Esophagus muscularis mucosa (tissue), 4 donors: ENCODE data around the gene CEP131. TPM values are rescaled to one million over a fixed set of nuclear protein-coding genes. Genes with fewer than 3 reads are reported as not detected.

Experiments used
- DNase-seq: peaks from one replicate; pipeline ENCODE4 v3.0.0-alpha.2; 2017; ENCODE audit errors: extremely low spot score
- H3K27ac ChIP-seq, 4 donors: fragments of 200-600 bp; sonication (generic); replicated peaks in 1 of 4; 1 replicate in 3 of 4; 2 replicates in 1 of 4; pipeline ENCODE4 v1.5.1; 2016 to 2019; ENCODE audit warnings: mild to moderate bottlenecking in 1 of 4
- H3K27me3 ChIP-seq, 4 donors: fragments of 200-600 bp; sonication (generic); one replicate each; pipeline versions ENCODE4 v1.5.1 to v1.6.0; 2016 to 2019
- H3K36me3 ChIP-seq, 4 donors: fragments of 200-600 bp; sonication (generic); one replicate each; pipeline ENCODE4 v1.5.1; 2016 to 2019
- H3K4me1 ChIP-seq, 4 donors: fragments of 200-600 bp; sonication (generic); one replicate each; pipeline ENCODE4 v1.5.1; 2016 to 2019
- H3K4me3 ChIP-seq, 4 donors: fragments of 200-600 bp; sonication (generic); 1 replicate in 2 of 4; 2 replicates in 2 of 4; pipeline ENCODE4 v1.5.1; 2016 to 2019; ENCODE audit warnings: mild to moderate bottlenecking in 4 of 4, moderate library complexity in 1 of 4
- H3K9me3 ChIP-seq, 4 donors: fragments of 200-600 bp; sonication (generic); 1 replicate in 3 of 4; 2 replicates in 1 of 4; pipeline ENCODE4 v1.5.1; 2016 to 2019
- EP300 ChIP-seq: sonication (generic); formaldehyde crosslinking; IDR thresholded peaks from one replicate; pipeline ENCODE4 v1.6.1; 2017; ENCODE audit warnings: antibody characterized with exemption
- POLR2A ChIP-seq: fragments of 450-650 bp; IDR thresholded peaks from one replicate; pipeline ENCODE4 v1.6.1; 2017; ENCODE audit warnings: antibody characterized with exemption, moderate library complexity, mild to moderate bottlenecking, low read depth
- POLR2AphosphoS5 ChIP-seq, 2 donors: sonication (generic); formaldehyde crosslinking; IDR thresholded peaks; one replicate each; pipeline ENCODE4 v1.6.1; 2017; ENCODE audit warnings: antibody characterized with exemption in 2 of 2
- WGBS: methylation state at CpG from one replicate; pipeline ENCODE4 v1.1.5; 2018; 5-methylcytosine and 5-hydroxymethylcytosine counted together
- intact Hi-C: fragments of 100-400 bp; cut with DNase I; formaldehyde crosslinking; loops from one replicate; pipeline ENCODE4 v1.15.1; 2023
- total RNA-seq, 4 donors: library from RNA; depleted of rRNA; stranded (reverse); fragments of >200 nt; gene quantifications; one replicate each; pipeline versions ENCODE4 v1.1.0 to v1.2.1, GENCODE V29; 2016
- TF ChIP-seq, protein P1 (sequence below), 3 experiments: fragments of 200-600 bp in 2 of 3; fragments of 450-650 bp in 1 of 3; sonication (generic) in 2 of 3; IDR thresholded peaks; one replicate each; pipeline ENCODE4 v1.5.1; 2017 to 2019; ENCODE audit warnings: antibody characterized with exemption in 3 of 3, mild to moderate bottlenecking in 2 of 3, moderate library complexity in 1 of 3

The CEP131 gene
- total RNA-seq, 4 donors from 2014 or later: 4.5 to 10.6 (median 8.9) TPM

DNA sequence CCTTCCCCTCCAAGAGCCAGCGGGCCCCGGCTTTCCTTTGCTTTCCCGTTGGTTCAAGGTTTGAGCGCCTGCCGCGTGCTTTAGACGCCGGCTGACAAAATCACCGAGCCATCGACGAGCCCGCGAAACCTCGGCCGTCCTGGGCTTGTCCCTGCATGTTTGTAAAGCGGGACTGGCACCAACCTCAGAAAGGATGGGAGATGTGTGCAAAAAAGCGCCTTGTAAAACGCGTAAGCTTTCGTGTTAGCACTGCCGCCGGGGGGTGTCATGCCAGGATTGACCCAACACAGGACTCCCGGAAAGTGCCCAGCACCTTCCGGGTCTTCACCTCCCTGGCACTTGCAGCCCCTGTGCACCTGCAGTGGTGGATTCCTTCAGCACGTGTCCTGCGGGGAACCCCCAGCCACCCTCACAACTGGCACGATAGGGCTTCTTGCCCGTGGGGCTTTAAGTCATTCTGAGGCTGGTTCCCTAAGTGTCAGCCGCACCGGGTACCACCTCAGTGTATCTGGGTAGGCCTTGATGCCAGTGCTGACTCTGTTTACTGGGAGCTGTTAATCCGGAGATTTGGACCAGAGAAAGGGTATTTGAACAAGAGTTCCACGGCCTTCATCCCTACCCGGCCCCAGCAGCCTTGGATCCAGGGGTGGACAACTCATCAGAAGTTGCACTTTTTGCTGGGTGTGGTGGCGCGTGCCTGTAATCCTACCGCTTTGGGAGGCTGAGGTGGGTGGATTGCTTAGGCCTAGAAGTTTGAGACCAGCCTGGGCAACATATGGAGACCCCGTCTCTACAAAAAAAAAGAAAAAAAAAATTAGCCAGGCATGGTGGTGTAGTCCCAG is 17.2 kb upstream of the CEP131 start:
- 24% methylated on average over 22 of the region's 37 CpGs for WGBS
- TF ChIP-seq, protein P1, sequence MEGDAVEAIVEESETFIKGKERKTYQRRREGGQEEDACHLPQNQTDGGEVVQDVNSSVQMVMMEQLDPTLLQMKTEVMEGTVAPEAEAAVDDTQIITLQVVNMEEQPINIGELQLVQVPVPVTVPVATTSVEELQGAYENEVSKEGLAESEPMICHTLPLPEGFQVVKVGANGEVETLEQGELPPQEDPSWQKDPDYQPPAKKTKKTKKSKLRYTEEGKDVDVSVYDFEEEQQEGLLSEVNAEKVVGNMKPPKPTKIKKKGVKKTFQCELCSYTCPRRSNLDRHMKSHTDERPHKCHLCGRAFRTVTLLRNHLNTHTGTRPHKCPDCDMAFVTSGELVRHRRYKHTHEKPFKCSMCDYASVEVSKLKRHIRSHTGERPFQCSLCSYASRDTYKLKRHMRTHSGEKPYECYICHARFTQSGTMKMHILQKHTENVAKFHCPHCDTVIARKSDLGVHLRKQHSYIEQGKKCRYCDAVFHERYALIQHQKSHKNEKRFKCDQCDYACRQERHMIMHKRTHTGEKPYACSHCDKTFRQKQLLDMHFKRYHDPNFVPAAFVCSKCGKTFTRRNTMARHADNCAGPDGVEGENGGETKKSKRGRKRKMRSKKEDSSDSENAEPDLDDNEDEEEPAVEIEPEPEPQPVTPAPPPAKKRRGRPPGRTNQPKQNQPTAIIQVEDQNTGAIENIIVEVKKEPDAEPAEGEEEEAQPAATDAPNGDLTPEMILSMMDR (IDR thresholded peaks at IDR 0.05): no peak
- no peak for TF ChIP-seq POLR2AphosphoS5 (IDR thresholded peaks at IDR 0.05)
- TF ChIP-seq POLR2A: no peak
- no peak for TF ChIP-seq EP300
- DNase-seq: no peak
- Histone ChIP-seq H3K9me3 (no peaks in the 10 kb centered on the region), H3K27me3 (no peaks in the 10 kb centered on the region), H3K4me1 (peaks cover 18 to 64% (median 53%) of the 10 kb centered on the region in 4 donors), H3K27ac (peak overlapping the region; percentile 79 to 94 (median 84)), H3K4me3 (peak overlapping the region; percentile 75 to 99 (median 91)), H3K36me3 (peaks cover 0 to 36% (median 21%) of the 10 kb centered on the region in 4 donors)
- intact Hi-C loops: no loop called here

DNA sequence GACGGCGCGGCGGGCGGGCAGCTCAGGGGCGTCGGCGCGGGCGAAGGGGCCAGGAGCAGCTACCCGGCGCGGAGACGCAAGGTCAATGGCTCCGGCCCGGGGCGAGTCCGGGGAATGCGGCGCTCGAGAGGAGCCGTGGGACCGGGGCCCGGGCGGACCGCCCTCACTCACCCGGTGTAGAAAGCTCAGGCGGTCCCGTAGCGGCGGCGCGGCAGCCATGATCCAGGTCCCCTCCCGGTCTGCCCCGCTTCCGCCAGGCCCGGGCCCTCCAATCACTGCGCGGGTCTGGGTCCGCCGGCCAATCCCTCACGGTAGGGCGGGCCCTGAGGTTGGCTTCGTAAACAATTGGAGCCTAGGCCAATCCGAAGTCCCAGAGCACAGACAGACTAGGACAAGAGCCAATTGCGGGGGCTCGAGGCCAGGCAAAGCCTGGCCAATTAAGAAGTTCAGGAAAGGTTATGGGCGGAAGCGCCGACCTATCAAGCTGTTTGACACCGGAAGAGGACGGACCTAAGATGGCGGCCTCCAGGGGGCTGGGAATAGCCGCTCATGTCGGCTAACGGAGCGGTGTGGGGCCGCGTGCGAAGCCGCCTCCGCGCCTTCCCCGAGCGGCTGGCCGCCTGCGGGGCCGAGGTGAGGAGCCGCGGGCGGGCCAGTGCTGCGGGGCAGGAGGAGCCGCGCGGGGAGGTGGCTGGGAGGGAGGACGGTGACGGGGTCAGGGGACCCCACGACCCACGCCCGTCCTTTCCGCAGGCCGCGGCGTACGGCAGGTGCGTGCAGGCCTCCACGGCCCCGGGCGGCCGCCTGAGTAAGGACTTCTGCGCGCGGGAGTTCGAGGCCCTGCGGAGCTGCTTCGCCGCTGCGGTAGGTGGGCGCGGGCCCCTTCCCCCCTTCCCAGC is 16.3 kb upstream of the CEP131 start, which contains the start of the genes NDUFAF8 and TEPSIN:
NDUFAF8 (plus strand) TSS at position 504 of the 899 bp plus-strand sequence; CDS start at position 550, 46 bp downstream.
TEPSIN (minus strand) TSS at position 241 of the 899 bp plus-strand sequence; CDS start at position 219, 22 bp downstream.
- Histone ChIP-seq H3K27ac (peak within 1 kb of the TSS; percentile 79 to 94 (median 84)), H3K27me3 (no peaks in the 10 kb centered on the region), H3K4me3 (peak within 1 kb of the TSS; percentile 75 to 99 (median 91)), H3K9me3 (no peaks in the 10 kb centered on the region), H3K36me3 (peaks cover 0 to 42% (median 23%) of the 10 kb centered on the region in 4 donors), H3K4me1 (peaks cover 18 to 64% (median 53%) of the 10 kb centered on the region in 4 donors)
- peak; percentile 83 to 93 for TF ChIP-seq POLR2AphosphoS5 (IDR thresholded peaks at IDR 0.05)
- TF ChIP-seq, protein P1 (IDR thresholded peaks at IDR 0.05): peak in 1 of 3 experiments; percentile 30
- peak; percentile 14 for TF ChIP-seq POLR2A
- TF ChIP-seq EP300: no peak
- DNase-seq: peak; percentile 99
- WGBS: under 1% methylated on average over 23 of the region's 100 CpGs
- intact Hi-C loops: no loop called here

DNA sequence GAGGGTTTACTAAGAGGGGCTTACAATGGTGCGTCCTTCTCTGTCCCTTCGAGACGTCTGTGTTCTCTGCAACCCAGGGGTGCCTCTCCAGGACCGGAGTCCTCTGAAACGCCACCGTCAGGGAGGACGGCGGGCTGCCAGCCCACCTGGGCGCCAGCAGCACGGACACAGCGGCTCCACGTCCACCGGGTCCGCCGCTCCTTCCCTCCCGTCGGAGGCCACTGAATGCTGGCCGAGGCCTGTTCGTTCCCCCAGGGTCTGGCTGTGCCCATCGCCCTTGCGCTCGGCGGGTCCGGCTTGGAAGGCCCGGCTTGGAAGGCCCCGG is 15.7 kb upstream of the CEP131 start:
- 7% methylated on average over 8 of the region's 26 CpGs for WGBS
- Histone ChIP-seq H3K27me3 (no peaks in the 10 kb centered on the region), H3K9me3 (no peaks in the 10 kb centered on the region), H3K4me3 (peak overlapping the region; percentile 75 to 99 (median 91)), H3K4me1 (peaks cover 18 to 64% (median 53%) of the 10 kb centered on the region in 4 donors), H3K36me3 (peaks cover 0 to 48% (median 30%) of the 10 kb centered on the region in 4 donors), H3K27ac (peak overlapping the region; percentile 40 to 94 (median 71))
- intact Hi-C loops: no loop called here
- DNase-seq: no peak
- TF ChIP-seq POLR2A: no peak
- TF ChIP-seq POLR2AphosphoS5 (IDR thresholded peaks at IDR 0.05): no peak
- no peak for TF ChIP-seq EP300
- TF ChIP-seq, protein P1 (IDR thresholded peaks at IDR 0.05): no peak

DNA sequence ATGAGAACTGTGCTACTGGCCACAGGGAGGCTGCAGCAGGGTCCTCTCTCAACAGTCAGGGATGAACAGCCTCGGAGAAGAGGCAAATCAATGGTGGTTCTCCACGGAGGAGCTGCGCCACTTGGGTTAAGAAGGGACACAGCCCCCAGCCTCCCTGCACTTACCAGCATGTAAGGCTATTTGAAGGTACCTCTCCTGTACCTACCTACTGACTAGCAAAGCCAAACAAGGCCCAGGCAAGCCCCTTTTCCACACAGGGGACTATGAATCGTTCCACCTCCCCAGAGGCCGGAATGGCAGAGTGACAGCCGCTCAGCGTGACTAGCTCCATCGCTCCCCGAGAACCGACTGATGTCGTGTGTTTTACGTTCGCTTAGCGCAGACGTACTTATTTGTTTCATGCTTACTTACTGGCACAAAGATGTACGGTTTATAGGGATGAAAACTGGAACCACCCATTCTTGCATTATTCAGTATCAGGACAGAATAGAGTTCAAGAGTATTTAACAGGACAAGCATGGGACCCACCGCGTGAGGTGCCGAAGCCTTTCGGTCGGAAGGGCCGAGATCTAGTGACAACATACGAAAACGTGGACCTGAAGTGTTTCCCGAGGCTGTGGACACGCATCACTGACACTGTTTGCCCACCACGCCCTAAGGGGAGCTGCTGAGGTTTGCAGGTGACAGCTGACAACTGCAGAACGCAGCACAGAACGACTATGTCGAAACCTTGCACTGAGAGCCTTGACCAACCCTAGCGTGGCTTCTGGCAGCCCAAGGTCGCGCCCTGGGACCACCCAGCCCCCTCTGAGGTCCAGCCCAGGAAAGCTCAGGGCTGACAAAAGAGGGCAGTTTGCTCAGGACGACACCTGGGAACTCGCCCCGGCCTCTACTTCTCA is 15.1 kb upstream of the CEP131 start:
- no peak for DNase-seq
- 68% methylated on average over 27 of the region's 36 CpGs for WGBS
- peak overlapping the region in 1 of 4 donors; percentile 79 for H3K27ac ChIP-seq
- intact Hi-C loops: no loop called here
- peak overlapping the region; percentile 75 to 99 (median 91) for H3K4me3 ChIP-seq
- peaks cover 4 to 51% (median 36%) of the 10 kb centered on the region in 4 donors for H3K36me3 ChIP-seq
- H3K27me3 ChIP-seq: no peaks in the 10 kb centered on the region
- H3K9me3 ChIP-seq: no peaks in the 10 kb centered on the region
- peaks cover 18 to 64% (median 53%) of the 10 kb centered on the region in 4 donors for H3K4me1 ChIP-seq
- TF ChIP-seq EP300 (no peak), POLR2A (no peak), POLR2AphosphoS5 (IDR thresholded peaks at IDR 0.05) (no peak)
- TF ChIP-seq, protein P1 (IDR thresholded peaks at IDR 0.05): no peak
